Measurements from ENCODE around the gene UMODL1.

The UMODL1 gene

DNA sequence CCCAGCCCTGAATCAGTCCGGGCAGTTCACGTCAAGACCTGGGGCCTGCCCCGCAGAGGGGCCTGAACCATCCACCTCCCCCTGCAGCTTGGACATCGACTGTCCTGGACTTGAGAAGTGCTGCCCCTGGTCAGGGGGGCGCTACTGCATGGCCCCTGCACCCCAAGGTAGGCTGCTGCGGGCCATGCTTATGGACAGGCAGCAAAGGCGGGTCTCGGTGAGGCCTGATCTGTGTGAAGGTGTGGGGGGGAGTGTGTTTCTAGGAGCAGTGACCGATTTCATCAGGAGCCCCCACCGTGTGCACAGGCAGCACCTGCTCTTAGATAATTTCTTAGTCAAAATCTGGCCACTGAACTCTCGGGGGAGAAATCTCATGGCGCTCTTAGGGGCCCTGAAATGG, 13.0 kb downstream of the UMODL1 start:
- no peak for DNase-seq (ENCODE audit: low read depth)
- TF ChIP-seq, protein P1, sequence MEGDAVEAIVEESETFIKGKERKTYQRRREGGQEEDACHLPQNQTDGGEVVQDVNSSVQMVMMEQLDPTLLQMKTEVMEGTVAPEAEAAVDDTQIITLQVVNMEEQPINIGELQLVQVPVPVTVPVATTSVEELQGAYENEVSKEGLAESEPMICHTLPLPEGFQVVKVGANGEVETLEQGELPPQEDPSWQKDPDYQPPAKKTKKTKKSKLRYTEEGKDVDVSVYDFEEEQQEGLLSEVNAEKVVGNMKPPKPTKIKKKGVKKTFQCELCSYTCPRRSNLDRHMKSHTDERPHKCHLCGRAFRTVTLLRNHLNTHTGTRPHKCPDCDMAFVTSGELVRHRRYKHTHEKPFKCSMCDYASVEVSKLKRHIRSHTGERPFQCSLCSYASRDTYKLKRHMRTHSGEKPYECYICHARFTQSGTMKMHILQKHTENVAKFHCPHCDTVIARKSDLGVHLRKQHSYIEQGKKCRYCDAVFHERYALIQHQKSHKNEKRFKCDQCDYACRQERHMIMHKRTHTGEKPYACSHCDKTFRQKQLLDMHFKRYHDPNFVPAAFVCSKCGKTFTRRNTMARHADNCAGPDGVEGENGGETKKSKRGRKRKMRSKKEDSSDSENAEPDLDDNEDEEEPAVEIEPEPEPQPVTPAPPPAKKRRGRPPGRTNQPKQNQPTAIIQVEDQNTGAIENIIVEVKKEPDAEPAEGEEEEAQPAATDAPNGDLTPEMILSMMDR (IDR thresholded peaks at IDR 0.05; ENCODE audit: low read length, missing control alignments) = no peak
- H3K4me3 ChIP-seq (replicated peaks; ENCODE audit: low read depth, low read length) = no peak overlapping the region

DNA sequence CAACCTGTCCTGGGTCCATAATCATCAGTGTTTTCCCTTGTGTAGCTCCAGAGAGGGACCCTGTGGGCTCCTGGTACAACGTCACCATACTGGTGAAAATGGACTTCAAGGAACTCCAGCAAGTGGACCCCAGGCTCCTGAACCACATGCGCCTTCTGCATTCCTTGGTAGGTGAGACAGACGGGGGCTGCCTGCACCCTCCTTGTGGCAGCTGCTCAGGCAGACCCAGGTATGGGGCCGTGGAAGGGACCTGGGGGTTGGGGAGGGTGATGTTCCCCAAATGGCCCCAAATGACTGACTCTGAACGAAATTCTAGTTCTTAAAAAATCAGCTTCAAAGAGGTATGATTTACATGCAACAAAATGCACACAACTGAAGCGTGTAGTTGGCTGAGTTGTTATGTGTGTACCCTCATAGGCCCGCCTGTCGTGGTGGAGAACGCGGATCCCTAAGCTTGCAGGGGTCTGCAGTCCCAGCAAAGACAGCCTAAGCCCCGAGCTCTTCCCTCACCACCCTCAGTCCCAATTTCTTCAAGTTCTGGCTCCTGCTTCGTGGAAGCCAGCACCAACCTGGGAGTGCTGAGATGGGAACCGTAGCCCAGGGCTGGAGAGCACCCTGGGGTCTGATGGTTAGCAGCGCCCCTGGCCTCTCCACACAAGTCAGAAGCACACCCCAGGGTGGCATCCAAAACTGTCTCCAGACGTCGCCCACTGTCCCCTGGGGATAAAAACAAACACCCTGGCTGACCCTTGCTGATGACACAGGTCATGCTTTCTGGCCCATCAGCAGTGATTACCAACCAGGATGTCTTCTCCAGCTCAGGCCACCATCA, 14.3 kb downstream of the UMODL1 start:
- no peak for DNase-seq (ENCODE audit: low read depth)
- H3K4me3 ChIP-seq (replicated peaks; ENCODE audit: low read depth, low read length) = no peak overlapping the region
- TF ChIP-seq, protein P1 (IDR thresholded peaks at IDR 0.05; ENCODE audit: low read length, missing control alignments) = no peak

DNA sequence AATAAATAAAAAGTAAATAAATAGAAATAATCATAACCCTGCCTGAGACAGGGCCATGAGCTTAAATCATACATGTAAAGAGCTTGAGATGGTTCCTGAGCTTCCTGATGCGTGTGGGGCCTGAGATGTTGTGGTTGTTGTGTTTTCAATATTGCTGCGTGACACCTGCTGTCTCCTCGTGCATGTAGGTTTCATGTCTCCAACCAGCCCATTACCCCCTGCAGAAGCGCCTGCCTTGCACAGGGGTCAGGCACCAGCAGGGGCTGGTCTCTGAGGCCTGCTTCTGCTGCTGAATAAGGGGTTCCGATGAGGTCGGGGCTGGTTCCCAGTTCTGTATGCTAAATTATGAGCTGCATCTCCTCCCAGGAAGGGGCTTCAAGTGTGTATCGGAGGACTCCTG, 15.9 kb downstream of the UMODL1 start:
- TF ChIP-seq, protein P1 (IDR thresholded peaks at IDR 0.05; ENCODE audit: low read length, missing control alignments) = no peak
- H3K4me3 ChIP-seq (replicated peaks; ENCODE audit: low read depth, low read length) = no peak overlapping the region
- no peak for DNase-seq (ENCODE audit: low read depth)

DNA sequence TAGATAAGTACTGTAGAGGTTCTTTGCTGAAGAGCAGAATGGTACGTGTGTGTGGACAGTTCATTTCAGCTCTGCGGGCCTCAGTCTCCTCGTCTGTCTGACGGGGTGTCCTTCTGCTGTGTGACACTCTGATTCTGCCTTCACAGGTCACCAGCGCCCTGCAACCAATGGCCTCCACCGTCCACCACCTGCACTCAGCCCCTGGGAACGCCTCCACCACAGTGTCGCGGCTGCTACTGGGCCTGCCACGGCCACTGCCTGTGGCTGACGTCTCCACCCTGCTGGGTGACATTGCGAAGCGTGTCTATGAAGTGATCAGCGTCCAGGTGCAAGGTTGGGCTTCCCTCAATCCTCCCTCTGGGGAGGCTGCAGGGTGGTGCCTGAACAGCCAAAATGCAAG, 17.0 kb downstream of the UMODL1 start:
- DNase-seq (ENCODE audit: low read depth) = no peak
- no peak overlapping the region for H3K4me3 ChIP-seq (replicated peaks; ENCODE audit: low read depth, low read length)
- TF ChIP-seq, protein P1 (IDR thresholded peaks at IDR 0.05; ENCODE audit: low read length, missing control alignments) = no peak

DNA sequence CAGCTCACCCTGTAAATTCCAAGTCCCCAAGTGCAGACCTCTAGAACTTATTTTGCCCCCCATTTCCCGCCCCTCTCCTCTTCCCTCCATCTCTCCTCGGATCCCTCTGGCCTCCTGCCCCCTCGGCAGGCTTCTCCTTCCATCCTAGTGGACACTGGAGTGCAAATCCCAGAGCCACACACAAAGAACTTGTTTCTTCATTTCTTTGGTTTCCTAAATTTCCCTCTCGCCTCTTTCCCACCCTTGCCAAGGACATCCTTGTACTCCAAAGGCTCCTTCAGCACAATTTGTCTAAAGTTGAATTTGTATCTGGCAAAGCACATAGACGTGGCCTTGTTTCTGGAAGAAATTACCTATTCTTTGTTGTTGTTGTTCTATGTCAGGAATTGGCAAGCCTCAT, 17.5 kb downstream of the UMODL1 start:
- no peak overlapping the region for H3K4me3 ChIP-seq (replicated peaks; ENCODE audit: low read depth, low read length)
- TF ChIP-seq, protein P1 (IDR thresholded peaks at IDR 0.05; ENCODE audit: low read length, missing control alignments) = no peak
- no peak for DNase-seq (ENCODE audit: low read depth)

DNA sequence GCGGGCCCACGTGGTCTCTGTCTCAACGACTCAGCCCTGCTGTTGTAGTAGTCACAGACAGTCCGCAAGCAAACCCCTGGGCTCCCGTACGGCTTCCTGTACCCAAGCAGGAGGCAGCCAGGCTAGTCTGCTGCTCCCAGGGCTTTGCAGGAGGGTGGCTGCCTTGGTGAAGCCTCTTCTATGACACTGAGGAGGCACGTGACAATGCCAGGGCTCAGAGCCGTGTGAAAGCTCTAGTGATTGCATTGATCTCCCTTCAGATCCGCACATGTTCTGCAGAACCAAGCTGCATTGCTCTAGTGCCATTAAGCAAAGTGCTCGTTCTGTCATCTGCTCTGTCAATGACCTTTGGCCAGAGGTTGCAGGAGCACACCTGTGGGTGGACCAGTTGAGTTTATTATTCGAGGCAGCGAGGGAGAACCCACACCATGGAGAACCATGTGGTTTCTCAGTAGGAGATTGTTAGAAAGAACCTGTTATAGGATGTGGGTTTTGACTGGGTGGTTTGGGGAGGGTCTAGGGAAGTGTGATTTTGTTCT, 18.0 kb downstream of the UMODL1 start:
- no peak for DNase-seq (ENCODE audit: low read depth)
- no peak overlapping the region for H3K4me3 ChIP-seq (replicated peaks; ENCODE audit: low read depth, low read length)
- TF ChIP-seq, protein P1 (IDR thresholded peaks at IDR 0.05; ENCODE audit: low read length, missing control alignments) = no peak

Data from fibroblast of pulmonary artery (primary cell).